Measurements from ENCODE around the gene SESN3.
"Not testable (repeated sequence)": the region's sequence is repeated elsewhere in the genome, so short reads cannot be mapped to it uniquely, and the experiment has no call there.

SESN3 gene

DNA sequence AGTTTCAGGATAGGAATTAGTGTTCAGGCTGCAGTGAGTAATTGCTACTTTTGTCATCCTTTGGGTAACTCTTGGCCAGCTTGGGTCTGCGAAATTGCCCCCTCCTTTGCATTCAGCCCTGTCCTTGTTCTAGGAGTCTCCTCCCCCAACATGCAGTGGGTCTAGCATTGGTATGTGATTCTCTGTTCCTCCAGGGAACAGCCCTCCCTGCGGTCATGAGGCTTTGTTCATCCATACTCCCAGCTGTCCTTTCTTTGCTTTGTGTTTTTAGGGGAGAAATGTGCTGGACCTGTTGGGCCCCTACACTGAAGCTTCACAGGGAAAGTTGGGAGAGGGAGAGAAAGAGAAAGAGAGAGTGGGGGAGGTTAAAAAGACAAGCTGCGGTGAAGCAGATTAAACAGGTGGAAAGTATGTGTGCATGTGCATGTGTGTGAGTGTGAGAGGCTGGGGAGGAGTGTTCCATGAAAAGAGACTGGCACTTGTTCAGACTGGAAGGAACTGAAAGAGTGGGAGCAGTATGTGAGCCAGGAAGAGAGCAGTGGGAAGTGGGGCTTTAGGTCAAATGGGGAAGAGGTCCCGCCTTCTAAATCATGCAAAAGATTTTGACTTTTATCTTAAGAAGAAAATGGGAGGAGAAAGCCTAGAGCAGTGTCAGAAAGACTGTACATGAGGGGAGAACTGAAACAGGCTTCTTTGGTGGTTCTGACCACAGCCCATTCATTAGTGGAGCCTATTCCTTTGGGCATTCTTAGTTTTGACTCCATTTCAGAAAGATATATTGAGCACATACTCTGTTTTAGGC is 17.9 kb upstream of the SESN3 start:
- DNase-seq, result no peak

DNA sequence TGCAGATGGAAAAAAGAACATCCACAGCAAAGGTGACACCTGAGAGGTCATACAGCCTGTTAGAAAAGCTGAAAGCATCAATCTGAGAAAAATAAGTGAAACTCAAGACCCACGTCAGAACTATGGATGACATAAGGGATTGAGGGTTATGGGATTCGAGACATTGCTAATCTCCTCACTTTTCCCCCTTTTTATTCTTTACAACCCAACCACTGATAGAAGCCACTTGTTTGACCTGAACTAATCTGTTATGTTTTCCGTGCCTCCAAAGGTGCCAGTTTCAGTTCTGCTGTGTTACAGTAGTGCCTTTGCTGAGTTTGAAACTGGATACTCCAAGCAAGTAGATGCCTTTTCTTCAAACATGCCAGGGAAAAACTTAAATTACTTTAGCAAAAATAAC is 16.9 kb upstream of the SESN3 start:
- no peak for DNase-seq

- DNase-seq, result peak in 1 of 2 experiments; percentile 8
Measured at GRCh38 chr11:95247127-95247684, 16.2 kb upstream of the SESN3 start.

- DNase-seq, result no peak
Measured at GRCh38 chr11:95245581-95245980, 14.6 kb upstream of the SESN3 start.

DNA sequence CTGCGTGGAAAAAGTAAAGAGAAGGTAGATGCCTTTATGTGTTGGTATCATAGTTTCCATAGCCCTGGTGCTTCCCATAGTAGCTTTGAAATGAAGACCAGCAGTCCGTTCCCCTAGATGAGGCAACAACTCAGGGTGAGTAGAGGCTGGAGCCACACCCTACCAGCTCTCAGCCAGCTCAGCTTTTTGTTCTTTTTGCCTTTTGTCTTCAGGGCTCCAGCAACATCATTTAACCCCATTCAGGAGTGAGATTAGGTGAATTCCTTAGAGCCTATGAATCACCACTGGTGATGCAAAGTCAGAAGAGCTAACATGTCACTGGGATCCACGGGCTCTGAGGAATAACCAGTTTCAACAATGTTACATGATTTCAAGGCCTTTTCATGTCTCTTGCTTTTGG is 14.0 kb upstream of the SESN3 start:
- DNase-seq, result no peak

GRCh38 chr11:95243673-95244072 is 12.7 kb upstream of the SESN3 start:
- no peak for DNase-seq

- no peak for DNase-seq
Measured at GRCh38 chr11:95242845-95243605, 12.0 kb upstream of the SESN3 start.

- no peak for DNase-seq
Measured at GRCh38 chr11:95242091-95242844, 11.3 kb upstream of the SESN3 start.

- DNase-seq, result no peak
Measured at GRCh38 chr11:95241681-95242081, 10.7 kb upstream of the SESN3 start.

GRCh38 chr11:95239871-95240649 is 9.1 kb upstream of the SESN3 start:
- DNase-seq, result no peak

GRCh38 chr11:95232666-95233065 is 1.7 kb upstream of the SESN3 start:
- DNase-seq, result no peak

DNA sequence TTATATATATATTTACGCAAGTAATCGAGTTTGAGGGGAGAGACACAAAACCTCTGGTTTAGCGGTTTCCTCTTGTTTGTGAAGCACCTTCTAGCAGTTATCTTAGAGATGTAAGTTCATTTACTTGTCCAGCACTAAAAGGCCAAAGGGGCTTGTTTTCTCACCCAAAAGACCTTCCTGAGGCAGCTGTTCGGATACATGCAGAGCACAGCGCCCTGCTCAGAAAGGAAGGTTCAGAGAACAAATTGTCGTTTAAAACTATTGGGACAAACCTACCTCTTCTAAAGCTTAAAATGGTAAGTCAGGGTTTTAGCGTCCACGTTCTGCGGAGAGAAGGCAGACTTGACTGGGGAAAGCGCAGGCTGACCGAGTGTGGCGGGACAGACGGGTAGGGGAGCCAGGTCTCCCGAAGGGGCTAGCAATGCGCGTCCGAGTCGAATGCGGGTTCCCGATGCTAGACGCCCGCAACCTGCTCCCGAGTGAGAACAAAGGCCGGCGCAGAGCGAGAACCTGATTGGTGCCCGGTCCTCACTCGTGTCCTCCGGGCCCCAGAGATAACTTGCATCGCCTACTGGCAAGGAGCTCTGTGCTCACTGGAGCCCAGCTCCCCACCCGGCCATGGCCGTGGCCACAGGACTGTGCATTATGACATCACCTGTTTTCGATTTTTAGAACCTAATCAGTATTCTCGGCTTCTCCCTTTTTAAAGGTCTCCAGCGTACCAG is 1.0 kb upstream of the SESN3 start:
- DNase-seq, result peak; percentile 23 to 42

DNA sequence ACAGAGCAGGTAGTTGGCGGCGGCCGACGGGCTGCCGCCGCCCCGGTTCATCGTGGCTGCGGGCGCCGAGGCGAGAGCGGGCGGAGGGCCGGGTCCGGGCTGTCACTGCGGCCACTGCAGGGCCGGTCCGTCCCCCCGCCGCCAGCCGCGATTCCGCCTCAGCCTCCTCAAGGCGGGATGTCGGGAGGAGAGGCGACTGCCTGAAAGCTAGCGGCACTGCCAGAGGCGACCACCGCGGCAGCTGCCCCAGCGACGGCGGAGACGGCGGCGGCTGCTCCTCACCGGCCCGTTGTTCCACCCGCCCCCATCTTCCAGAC is 234 bp downstream of the SESN3 start:
- DNase-seq, result no peak

GRCh38 chr11:95229993-95230809 is 801 bp downstream of the SESN3 start:
- no peak for DNase-seq

DNA sequence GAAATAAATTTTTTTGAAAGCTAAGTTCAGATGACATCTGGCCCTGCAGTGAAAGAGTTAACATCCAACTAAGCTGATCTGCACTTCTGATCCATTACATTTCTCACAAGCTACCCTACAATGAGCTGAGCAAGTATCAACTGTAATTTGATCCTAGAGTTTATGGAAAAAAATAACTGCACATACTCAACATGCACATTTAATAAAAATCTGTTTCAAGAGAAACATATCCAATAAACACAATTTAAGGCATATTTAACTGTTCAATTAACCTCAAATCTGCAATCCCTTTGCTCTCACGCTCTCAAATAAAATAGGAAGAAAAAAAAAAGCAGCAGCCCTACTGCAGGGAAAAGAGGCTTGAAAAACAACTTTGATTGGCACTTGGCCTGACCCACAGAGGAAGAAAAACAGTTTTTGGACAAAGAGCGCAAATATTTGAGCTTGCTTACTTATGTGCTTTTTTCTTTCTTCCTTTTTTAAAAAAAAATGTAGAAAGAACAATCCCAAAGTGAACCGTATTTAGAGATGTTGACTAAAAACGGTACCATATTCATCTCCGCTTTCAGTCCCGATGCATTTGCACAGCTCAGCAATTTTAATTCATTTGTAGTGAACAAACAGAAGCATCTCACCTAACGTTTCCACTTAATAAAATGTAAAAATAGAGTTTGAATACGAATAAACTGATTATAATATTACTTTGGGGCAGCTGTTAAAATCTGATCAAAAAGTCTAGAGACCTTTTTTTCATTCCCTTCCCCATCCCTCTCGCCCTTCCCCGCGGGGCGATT is 1.6 kb downstream of the SESN3 start:
- peak in 1 of 2 experiments; percentile 6 for DNase-seq

DNA sequence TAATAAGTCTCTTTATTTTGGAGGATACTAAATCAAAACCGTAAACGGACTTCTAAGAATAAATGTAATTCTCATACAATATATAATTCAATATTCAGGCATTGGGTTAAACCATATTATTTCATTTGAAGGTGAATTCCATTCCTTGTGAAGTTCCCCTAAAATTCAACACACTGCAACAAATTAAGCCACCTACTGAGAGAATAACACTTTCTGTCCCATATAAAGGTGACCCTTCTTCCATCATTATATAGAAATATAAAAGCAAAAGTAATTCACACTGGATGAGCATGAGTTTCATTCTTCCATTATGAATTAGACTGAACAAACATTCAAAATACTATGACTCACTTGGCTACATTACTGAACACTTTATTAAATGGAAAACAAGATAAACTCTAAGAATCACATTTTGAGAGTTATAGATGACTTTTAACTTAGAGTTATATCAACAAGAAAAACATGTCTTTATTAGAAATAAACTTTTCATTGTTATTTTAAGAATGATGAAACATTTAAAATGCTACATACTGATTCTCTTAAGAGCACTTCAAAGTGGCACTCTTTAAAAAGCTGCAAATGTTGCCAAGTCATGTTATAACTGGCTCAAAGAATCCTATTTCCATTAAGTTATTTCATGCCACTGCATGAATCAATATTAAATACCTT is 2.8 kb downstream of the SESN3 start:
- no peak for DNase-seq

DNA sequence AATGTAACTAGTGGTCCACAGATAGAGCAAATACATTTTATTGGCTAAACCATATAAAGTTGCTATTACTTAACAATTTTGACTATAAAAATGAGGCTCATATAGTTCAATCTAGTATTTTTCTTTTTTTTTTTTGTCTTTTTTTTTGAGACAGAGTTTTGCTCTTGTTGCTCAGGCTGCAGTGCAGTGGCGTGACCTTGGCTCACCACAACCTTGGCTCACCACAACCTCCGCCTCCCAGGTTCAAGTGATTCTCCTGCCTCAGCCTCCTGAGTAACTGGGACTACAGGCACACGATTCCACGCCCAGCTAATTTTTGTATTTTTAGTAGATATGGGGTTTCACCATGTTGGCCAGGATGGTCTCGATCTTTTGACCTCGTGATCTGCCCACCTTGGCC is 3.9 kb downstream of the SESN3 start:
- DNase-seq, result not testable (repeated sequence)

- no peak for DNase-seq
Measured at GRCh38 chr11:95222817-95223216, 8.2 kb downstream of the SESN3 start.

DNA sequence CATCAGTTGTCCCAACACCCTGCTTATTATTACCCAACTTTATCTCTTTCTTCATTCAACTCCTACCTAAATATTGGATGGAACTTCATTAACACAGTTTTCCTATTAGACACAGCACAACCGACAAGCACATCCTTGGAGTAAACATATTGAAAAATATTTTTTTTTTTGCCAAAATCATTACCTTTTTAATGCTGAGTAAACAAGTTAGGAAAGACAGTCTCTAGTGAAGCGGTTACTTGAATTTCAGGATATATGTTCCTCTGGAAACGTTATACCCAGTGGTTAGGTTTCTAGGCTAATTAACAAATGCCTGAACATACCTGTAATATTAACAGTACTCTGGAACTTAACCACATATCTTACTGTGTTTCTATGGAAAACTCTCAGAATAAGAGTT is 11.4 kb downstream of the SESN3 start:
- no peak for DNase-seq

- DNase-seq, result no peak
Measured at GRCh38 chr11:95218149-95218548, 12.9 kb downstream of the SESN3 start.

All from NCI-H1930 (cell line).